GM12873 (cell line): ENCODE measurements around the gene DRD2.

Source experiments
- TF ChIP-seq, protein P1 (sequence below): IDR thresholded peaks from 2 replicates; pipeline ENCODE4 v1.5.1; 2012; ENCODE audit warnings: low read depth, mild to moderate bottlenecking, moderate library complexity, low read length, control low read depth; ENCODE audit not compliant: insufficient read depth; ENCODE audit errors: missing control alignments

Gene DRD2

GRCh38 chr11:113376156-113376555, 99.0 kb downstream of the DRD2 start:
- TF ChIP-seq, protein P1, sequence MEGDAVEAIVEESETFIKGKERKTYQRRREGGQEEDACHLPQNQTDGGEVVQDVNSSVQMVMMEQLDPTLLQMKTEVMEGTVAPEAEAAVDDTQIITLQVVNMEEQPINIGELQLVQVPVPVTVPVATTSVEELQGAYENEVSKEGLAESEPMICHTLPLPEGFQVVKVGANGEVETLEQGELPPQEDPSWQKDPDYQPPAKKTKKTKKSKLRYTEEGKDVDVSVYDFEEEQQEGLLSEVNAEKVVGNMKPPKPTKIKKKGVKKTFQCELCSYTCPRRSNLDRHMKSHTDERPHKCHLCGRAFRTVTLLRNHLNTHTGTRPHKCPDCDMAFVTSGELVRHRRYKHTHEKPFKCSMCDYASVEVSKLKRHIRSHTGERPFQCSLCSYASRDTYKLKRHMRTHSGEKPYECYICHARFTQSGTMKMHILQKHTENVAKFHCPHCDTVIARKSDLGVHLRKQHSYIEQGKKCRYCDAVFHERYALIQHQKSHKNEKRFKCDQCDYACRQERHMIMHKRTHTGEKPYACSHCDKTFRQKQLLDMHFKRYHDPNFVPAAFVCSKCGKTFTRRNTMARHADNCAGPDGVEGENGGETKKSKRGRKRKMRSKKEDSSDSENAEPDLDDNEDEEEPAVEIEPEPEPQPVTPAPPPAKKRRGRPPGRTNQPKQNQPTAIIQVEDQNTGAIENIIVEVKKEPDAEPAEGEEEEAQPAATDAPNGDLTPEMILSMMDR, result no peak

GRCh38 chr11:113375402-113375801, 99.8 kb downstream of the DRD2 start:
- TF ChIP-seq, protein P1, result no peak

- TF ChIP-seq, protein P1, result no peak
These were observed 101.1 kb downstream of the DRD2 start for GRCh38 chr11:113373981-113374560.

- TF ChIP-seq, protein P1, result no peak
These were observed 101.9 kb downstream of the DRD2 start for GRCh38 chr11:113373306-113373705.

DNA sequence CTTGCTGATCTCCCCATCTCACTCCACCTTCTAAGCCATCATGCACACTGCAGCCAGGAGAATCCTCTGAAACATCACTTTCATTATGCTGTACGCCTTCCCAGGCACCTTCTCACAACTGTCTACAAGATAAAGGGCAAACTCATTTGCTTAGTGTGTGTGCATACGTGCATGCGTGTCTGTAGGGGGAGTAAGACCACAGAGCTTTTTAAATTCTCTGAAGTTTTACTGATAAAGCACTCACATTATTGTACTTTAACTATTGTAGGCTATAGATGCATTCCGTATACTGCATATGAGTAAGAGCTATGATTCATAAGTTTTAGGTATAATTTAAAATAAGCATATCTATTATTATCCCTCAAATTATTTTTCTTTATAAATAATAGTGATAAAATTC, 102.9 kb downstream of the DRD2 start:
- TF ChIP-seq, protein P1, result no peak

- TF ChIP-seq, protein P1, result no peak
These were observed 104.6 kb downstream of the DRD2 start for GRCh38 chr11:113370634-113371033.

- TF ChIP-seq, protein P1, result no peak
These were observed 105.8 kb downstream of the DRD2 start for GRCh38 chr11:113369411-113369810.
